Aorta (tissue), 5 donors: ENCODE results near the gene IPO11. TPM values are rescaled to one million over a fixed set of nuclear protein-coding genes. Genes with fewer than 3 reads are reported as not detected.

Source experiments
- ATAC-seq: fragments of 200-7000 bp; cut with Tn5 transposase; one replicate; pipeline ENCODE4 v1.9.1; 2022; ENCODE audit warnings: moderate library complexity; ENCODE audit not compliant: low FRiP score
- DNase-seq, 2 donors: peaks; one replicate each; pipeline ENCODE4 v3.0.0-alpha.2; 2020
- H3K27ac ChIP-seq, 2 donors: one replicate each; pipeline ENCODE4 v1.5.1; 2013; ENCODE audit warnings: low read length in 2 of 2, mild to moderate bottlenecking in 2 of 2, moderate library complexity in 2 of 2, control low read depth in 1 of 2, inconsistent platforms in 1 of 2, low read depth in 1 of 2
- H3K27me3 ChIP-seq, 2 donors: one replicate each; pipeline ENCODE4 v1.6.1; 2013; ENCODE audit warnings: control low read depth in 1 of 2, low read length in 1 of 2, mild to moderate bottlenecking in 1 of 2, moderate library complexity in 1 of 2; ENCODE audit not compliant: insufficient read depth in 2 of 2, control insufficient read depth in 1 of 2
- H3K36me3 ChIP-seq, 2 donors: one replicate each; pipeline ENCODE4 v1.6.1; 2013; ENCODE audit warnings: control low read depth in 1 of 2, low read length in 1 of 2, mild to moderate bottlenecking in 1 of 2; ENCODE audit not compliant: insufficient read depth in 2 of 2, control insufficient read depth in 1 of 2
- H3K4me1 ChIP-seq, 2 donors: one replicate each; pipeline ENCODE4 v1.6.1; 2013; ENCODE audit warnings: low read length in 2 of 2, control low read depth in 1 of 2, mild to moderate bottlenecking in 1 of 2, moderate library complexity in 1 of 2; ENCODE audit not compliant: insufficient read depth in 2 of 2, control insufficient read depth in 1 of 2
- H3K4me3 ChIP-seq, 2 donors: one replicate each; pipeline ENCODE4 v1.5.1; 2013; ENCODE audit warnings: low read length in 2 of 2, control low read depth in 1 of 2, mild to moderate bottlenecking in 1 of 2
- H3K9me3 ChIP-seq: one replicate; pipeline ENCODE4 v1.6.1; 2013; ENCODE audit warnings: mild to moderate bottlenecking, low read length; ENCODE audit not compliant: control insufficient read depth
- whole genome bisulfite sequencing, 2 donors: extraction: QIAGEN DNeasy Blood & Tissue Kit; methylation state at CpG; one replicate each; pipeline ENCODE4 v1.1.7; 2013; 5-methylcytosine and 5-hydroxymethylcytosine counted together
- intact Hi-C, 2 donors: fragments of 100-400 bp; cut with DNase I; formaldehyde crosslinking; loops; one replicate each; pipeline versions ENCODE4 v1.14.2 to v1.15.0; 2022
- polyA plus RNA-seq, 2 donors: library from polyadenylated mRNA; stranded (reverse); fragments of 200-250 nt; gene quantifications; one replicate each; pipeline ENCODE4 v1.2.3, GENCODE V29; 2013
- total RNA-seq, 2 donors: library from RNA; stranded (reverse); fragmentation: NEBNext Ultra II Directional; extraction: Animal tissue kit (Norgen Biotek cat#: 25700); gene quantifications; one replicate each; pipeline ENCODE4 v1.2.1, GENCODE V29; 2021
- donor health status: healthy with polysubstance abuse.
- donor health status: Bipolar disorder and iron deficiency.
- donor health status: DM: no; HTN: no; CAD: no.
- donor health status: DM: no; HTN: no; CAD: no.
- donor health status: DM: yes; HTN: yes; CAD: no.

The IPO11 gene
- total and polyA plus RNA-seq, 4 donors: 5.0 to 41.2 (median 16.0) TPM

DNA sequence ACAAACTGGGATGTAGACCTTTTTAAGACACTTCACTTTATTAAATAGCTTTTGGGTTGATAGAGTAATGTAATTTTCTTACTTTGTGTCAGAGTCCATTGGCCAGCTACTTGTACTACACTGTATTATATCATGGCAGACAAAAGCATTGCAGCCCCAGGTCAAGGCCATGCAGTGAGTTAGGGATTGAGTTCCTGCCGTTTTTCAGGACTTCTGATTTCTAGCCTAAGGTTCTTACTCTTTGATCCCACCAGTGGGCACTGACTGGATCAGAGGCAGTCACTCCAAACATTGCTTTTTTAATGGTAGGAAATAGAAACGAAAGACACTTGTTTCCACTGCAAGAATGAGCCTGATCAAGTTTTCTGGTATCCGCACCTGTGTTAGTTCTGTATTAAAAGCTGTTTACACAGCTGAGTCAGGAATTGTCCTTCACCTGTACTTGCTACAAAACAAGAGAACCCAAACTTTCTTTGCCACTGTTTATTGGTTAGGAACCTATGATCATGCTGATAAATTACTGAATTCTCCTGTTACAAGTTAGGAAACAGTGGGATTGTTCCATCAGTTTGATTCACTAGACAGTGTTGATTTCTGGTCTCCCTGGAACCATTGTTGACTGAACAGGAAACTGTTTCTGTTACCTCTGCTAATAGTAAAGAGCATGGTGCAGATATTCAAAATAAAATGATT lies 188.1 kb downstream of the IPO11 start:
- no peak overlapping the region for H3K27ac ChIP-seq
- no peak for ATAC-seq
- WGBS, 2 donors: 83 to 85% methylated on average over 3 of the region's 3 CpGs
- DNase-seq: no peak
- intact Hi-C loops: no loop called here
- H3K27me3 ChIP-seq: no peaks in the 10 kb centered on the region
- no peak overlapping the region for H3K4me3 ChIP-seq
- no peaks in the 10 kb centered on the region for H3K36me3 ChIP-seq
- H3K9me3 ChIP-seq: no peaks in the 10 kb centered on the region
- H3K4me1 ChIP-seq: no peaks in the 10 kb centered on the region

DNA sequence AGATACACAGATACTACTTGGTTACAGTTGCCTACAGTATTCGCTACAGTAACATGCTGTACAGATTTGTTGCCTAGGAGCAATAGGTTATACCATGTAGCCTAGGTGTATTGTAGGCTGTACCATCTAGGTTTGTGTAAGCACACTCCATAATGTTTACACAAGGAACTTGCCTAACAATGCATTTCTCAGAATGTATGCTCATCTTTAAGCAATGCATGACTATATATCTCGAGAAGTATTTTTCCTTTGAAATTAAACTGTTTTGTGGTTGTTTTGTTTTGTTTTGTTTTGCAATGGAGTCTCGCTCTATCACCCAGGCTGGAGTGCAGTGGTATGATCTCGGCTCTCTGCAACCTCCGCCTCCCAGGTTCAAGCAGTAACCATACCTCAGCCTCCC lies 191.4 kb downstream of the IPO11 start:
- DNase-seq (no peak), ATAC-seq (no peak)
- Histone ChIP-seq H3K4me3 (no peak overlapping the region), H3K27me3 (no peaks in the 10 kb centered on the region), H3K9me3 (no peaks in the 10 kb centered on the region), H3K36me3 (no peaks in the 10 kb centered on the region), H3K4me1 (no peaks in the 10 kb centered on the region), H3K27ac (no peak overlapping the region)
- intact Hi-C loops: no loop called here
- 98 to 100% methylated on average over 5 of the region's 5 CpGs for WGBS, 2 donors

DNA sequence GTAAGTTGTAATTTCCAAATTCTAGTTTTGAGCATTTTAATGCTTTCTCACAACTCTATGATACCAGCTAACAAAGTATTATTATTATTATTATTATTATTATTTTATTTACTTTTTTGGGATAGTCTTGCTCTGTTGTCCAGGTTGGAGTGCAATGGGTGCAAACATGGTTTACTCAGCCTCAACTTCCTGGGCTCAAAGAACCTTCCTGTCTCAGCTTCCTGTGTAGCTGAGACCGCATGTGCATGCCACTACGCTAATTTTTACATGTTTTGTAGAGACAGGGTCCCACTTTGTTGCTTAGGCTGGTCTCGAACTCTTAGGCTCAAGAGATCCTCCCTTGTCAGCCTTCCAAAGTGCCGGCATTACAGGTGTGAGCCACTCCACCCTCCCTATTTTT lies 193.1 kb downstream of the IPO11 start:
- no peak overlapping the region for H3K27ac ChIP-seq
- no peak for DNase-seq
- H3K9me3 ChIP-seq: no peaks in the 10 kb centered on the region
- no peaks in the 10 kb centered on the region for H3K4me1 ChIP-seq
- H3K36me3 ChIP-seq: no peaks in the 10 kb centered on the region
- ATAC-seq: no peak
- no peak overlapping the region for H3K4me3 ChIP-seq
- intact Hi-C loops: no loop called here
- WGBS, 2 donors: 97% methylated on average over 4 of the region's 4 CpGs
- H3K27me3 ChIP-seq: no peaks in the 10 kb centered on the region

DNA sequence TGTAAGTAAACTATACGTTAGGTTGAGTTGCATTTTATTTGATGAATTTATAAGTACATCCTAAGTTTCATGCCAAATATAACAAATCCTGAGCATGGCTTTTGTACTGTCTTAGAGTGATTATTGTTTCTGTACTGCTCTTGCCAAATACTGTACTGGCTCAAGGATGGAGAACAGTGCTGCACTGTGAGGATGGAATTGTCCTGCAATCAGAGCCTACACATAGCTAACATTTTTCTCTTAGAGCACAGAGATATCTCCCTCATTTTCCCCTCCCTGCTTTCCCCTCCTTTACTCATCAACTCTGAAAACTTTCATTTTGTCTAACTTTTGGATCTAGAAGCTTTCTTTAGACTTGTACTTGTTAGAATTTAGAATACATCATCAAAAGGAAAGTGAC lies 194.3 kb downstream of the IPO11 start:
- Histone ChIP-seq H3K36me3 (no peaks in the 10 kb centered on the region), H3K27me3 (no peaks in the 10 kb centered on the region), H3K9me3 (no peaks in the 10 kb centered on the region), H3K4me1 (no peaks in the 10 kb centered on the region), H3K27ac (no peak overlapping the region), H3K4me3 (no peak overlapping the region)
- DNase-seq: no peak
- WGBS, 2 donors: 39 to 44% methylated on average over 1 of the region's 1 CpG
- intact Hi-C loops: no loop called here
- no peak for ATAC-seq

DNA sequence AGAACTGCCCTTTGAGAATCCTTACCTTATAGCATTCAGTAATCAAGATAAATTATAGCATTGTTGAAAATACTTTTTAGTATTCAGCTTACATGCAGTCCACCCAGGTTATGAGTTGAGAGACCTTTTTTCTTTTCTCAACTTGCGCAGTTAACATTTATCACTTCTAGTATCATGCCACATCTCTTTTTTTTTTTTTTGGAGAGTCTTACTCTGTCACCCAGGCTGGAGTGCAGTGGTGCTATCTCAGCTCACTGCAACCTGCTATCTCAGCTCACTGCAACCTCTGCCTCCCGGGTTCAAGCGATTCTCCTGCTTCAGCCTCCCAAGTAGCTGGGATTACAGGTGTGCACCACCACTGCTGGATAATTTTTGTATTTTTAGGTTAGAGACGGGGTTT lies 195.1 kb downstream of the IPO11 start:
- 96 to 97% methylated on average over 4 of the region's 4 CpGs for WGBS, 2 donors
- Histone ChIP-seq H3K36me3 (no peaks in the 10 kb centered on the region), H3K9me3 (no peaks in the 10 kb centered on the region), H3K4me1 (no peaks in the 10 kb centered on the region), H3K27ac (no peak overlapping the region), H3K4me3 (no peak overlapping the region), H3K27me3 (no peaks in the 10 kb centered on the region)
- intact Hi-C loops: no loop called here
- DNase-seq (no peak), ATAC-seq (no peak)

DNA sequence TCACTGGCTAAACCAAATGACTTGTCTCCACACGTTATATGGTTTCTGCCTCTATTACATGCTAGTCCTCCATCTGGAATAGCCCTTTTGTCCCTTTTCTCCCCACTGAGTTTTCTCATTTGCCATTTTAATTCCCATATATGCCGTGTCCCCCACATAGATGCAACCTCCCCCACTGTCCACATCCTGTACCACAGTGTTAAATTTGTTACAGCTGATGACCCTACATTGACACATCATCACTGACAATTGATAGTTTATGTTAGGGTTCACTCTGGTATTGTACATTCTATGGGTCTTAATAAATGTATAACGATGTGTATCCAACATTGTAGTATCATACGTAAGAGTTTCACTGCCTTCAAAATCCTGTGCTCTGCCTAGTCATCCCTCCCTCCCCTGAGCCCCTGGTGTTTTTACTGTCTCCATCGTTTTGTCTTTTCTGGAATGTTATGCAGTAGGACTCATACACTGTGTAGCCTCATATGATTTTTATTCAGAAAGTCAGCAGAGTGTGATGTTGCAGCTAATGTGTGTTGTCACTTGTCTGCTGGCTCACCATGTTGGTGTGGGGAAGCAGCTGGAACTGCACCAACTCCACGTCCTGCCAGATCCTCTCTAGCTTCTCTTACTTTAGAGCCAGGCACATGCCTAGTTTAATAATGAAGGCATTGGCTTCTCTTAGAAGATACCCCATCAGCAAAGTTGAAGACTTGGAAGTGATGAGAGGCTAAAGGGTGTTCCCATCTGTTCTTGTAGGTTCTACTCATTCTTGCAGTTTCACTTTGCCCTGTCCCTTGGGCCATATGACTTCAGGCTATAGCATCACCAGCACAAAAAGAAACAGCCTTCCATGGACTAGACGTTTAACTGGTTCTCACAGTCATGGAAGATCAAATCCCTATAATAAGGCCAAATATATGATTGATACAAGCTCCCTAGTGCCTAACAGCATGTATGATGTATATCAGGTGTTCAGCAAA lies 196.3 kb downstream of the IPO11 start:
- intact Hi-C loops: no loop called here
- no peaks in the 10 kb centered on the region for H3K9me3 ChIP-seq
- no peaks in the 10 kb centered on the region for H3K4me1 ChIP-seq
- 90 to 96% methylated on average over 7 of the region's 7 CpGs for WGBS, 2 donors
- no peak for DNase-seq
- no peaks in the 10 kb centered on the region for H3K36me3 ChIP-seq
- H3K27me3 ChIP-seq: no peaks in the 10 kb centered on the region
- H3K27ac ChIP-seq: no peak overlapping the region
- H3K4me3 ChIP-seq: no peak overlapping the region
- no peak for ATAC-seq

DNA sequence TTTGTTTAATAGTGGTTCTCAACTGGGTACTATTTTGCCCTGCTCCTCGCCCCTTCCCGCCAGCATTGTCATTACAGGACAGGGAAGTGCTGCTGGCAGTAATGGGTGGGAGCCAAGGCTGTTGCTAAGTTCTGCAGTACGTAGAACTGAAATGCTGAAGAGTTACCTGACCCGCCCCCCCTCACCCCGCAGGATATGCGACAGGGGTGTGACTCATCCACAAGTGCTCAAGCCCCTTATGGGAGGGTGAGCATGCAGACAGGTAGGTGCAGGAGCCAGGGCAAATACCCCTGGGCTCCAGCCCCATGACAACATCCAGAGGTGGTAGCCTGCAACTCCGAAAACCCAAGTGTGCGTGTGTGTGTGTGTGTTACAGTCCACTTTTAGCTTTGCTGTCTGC lies 201.8 kb downstream of the IPO11 start:
- Histone ChIP-seq H3K27me3 (no peaks in the 10 kb centered on the region), H3K4me1 (no peaks in the 10 kb centered on the region), H3K9me3 (no peaks in the 10 kb centered on the region), H3K27ac (no peak overlapping the region), H3K36me3 (peaks cover 0 to 2% of the 10 kb centered on the region in 2 donors), H3K4me3 (no peak overlapping the region)
- intact Hi-C loops: no loop called here
- ATAC-seq: no peak
- DNase-seq: no peak
- WGBS, 2 donors: 95 to 97% methylated on average over 8 of the region's 8 CpGs

DNA sequence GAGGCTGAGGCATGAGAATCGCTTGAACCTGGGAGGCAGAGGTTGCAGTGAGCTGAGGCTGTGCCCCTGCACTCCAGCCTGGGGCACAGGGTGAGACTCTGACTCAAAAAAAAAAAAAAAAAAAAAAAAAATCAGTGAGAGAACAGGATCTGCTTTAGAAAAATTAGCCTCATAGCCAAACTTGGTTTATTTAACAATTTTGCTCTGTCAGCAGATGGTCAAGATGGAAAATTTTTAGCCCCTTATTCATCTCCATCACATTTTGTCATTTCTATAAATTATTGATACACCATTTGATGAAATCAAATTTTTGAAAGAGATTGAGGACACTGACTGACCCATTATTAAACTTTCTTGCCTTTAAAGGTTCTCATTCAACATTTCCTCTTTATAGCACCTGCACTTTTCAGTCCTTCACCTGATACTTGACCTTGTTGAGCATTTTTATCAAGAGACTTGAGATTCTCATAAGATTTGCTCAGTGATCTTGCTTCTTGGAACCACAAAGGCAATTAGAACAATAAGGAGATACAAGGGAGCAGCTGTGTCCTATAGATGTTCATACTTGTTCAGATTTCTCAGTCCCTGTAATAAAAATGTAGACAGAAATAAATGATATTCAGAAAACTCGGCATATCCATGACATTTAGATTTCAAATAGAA lies 204.2 kb downstream of the IPO11 start:
- intact Hi-C loops: no loop called here
- 81 to 84% methylated on average over 2 of the region's 2 CpGs for WGBS, 2 donors

More for the DNA sequence above, 204.2 kb downstream of the IPO11 start:
- peaks cover 0 to 2% of the 10 kb centered on the region in 2 donors for H3K36me3 ChIP-seq
- H3K4me1 ChIP-seq: no peaks in the 10 kb centered on the region
- no peak for ATAC-seq
- H3K27ac ChIP-seq: no peak overlapping the region
- DNase-seq: no peak
- H3K4me3 ChIP-seq: no peak overlapping the region
- no peaks in the 10 kb centered on the region for H3K9me3 ChIP-seq
- no peaks in the 10 kb centered on the region for H3K27me3 ChIP-seq
